HepG2 (cell line): ENCODE data around the gene SLC29A3. TPM values are rescaled to one million over a fixed set of nuclear protein-coding genes. Genes with fewer than 3 reads are reported as not detected.
A peak's percentile ranks its signal among the peaks of the same experiment; 100 is the strongest.

ENCODE experiments used
- ADNP ChIP-seq: sonication (generic); formaldehyde crosslinking; IDR thresholded peaks from 2 replicates; pipeline ENCODE4 v1.4.0; 2020; ENCODE audit warnings: missing genetic modification reagents
- CEBPG ChIP-seq: IDR thresholded peaks from 2 replicates; pipeline ENCODE4 v1.6.1; 2016
- DMAP1 ChIP-seq: IDR thresholded peaks from 2 replicates; pipeline ENCODE4 v1.6.1; 2016
- ETV5 ChIP-seq: IDR thresholded peaks from 2 replicates; pipeline ENCODE4 v1.6.1; 2018; ENCODE audit warnings: missing biosample characterization, missing genetic modification reagents, inconsistent platforms, borderline replicate concordance
- FOXJ3 ChIP-seq: sonication (generic); formaldehyde crosslinking; IDR thresholded peaks from 2 replicates; pipeline ENCODE4 v1.4.0; 2020; ENCODE audit warnings: missing genetic modification reagents, mild to moderate bottlenecking, borderline replicate concordance
- FOXO1 ChIP-seq: sonication (generic); formaldehyde crosslinking; IDR thresholded peaks from 2 replicates; pipeline ENCODE4 v1.4.0; 2020; ENCODE audit warnings: missing genetic modification reagents
- HMG20A ChIP-seq: IDR thresholded peaks from 2 replicates; pipeline ENCODE4 v1.6.1; 2016; ENCODE audit warnings: borderline replicate concordance
- KMT2A ChIP-seq: sonication (generic); formaldehyde crosslinking; IDR thresholded peaks from 2 replicates; pipeline ENCODE4 v1.4.0; 2020; ENCODE audit warnings: missing genetic modification reagents
- MAFG ChIP-seq: sonication (generic); formaldehyde crosslinking; IDR thresholded peaks from 2 replicates; pipeline ENCODE4 v1.5.1; 2020; ENCODE audit warnings: mild to moderate bottlenecking, missing genetic modification reagents
- MIER2 ChIP-seq: IDR thresholded peaks from 2 replicates; pipeline ENCODE4 v1.6.1; 2016; ENCODE audit warnings: missing biosample characterization, missing genetic modification reagents
- REPIN1 ChIP-seq: sonication (generic); formaldehyde crosslinking; IDR thresholded peaks from 2 replicates; pipeline ENCODE4 v1.8.0; 2022; ENCODE audit warnings: missing genetic modification reagents, low read depth, mild to moderate bottlenecking, borderline replicate concordance
- SP1 ChIP-seq, 2 experiments: fragments of 450-650 bp in 1 of 2; sonication (generic) in 1 of 2; formaldehyde crosslinking in 1 of 2; IDR thresholded peaks; 2 replicates each; pipeline versions ENCODE4 v1.4.0 to v1.6.1; 2016 to 2020; ENCODE audit warnings: missing genetic modification reagents in 1 of 2
- TEAD2 ChIP-seq: sonication (generic); formaldehyde crosslinking; IDR thresholded peaks from 2 replicates; pipeline ENCODE4 v1.9.0; 2021; ENCODE audit warnings: missing genetic modification reagents
- YEATS4 ChIP-seq: sonication (generic); formaldehyde crosslinking; IDR thresholded peaks from 2 replicates; pipeline ENCODE4 v1.4.0; 2020; ENCODE audit warnings: missing genetic modification reagents, borderline replicate concordance
- ZFP36 ChIP-seq: fragments of 150-350 bp; IDR thresholded peaks from 2 replicates; pipeline ENCODE4 v1.6.1; 2018; ENCODE audit warnings: borderline replicate concordance, low read length, low read depth; ENCODE audit not compliant: partially characterized antibody
- ZFP37 ChIP-seq: sonication (generic); formaldehyde crosslinking; IDR thresholded peaks from 2 replicates; pipeline ENCODE4 v1.4.0; 2020; ENCODE audit warnings: missing genetic modification reagents, borderline replicate concordance
- ZMYM4 ChIP-seq: sonication (generic); formaldehyde crosslinking; IDR thresholded peaks from 2 replicates; pipeline ENCODE4 v1.8.1; 2023; ENCODE audit warnings: mild to moderate bottlenecking, missing genetic modification reagents
- ZNF205 ChIP-seq: IDR thresholded peaks from 2 replicates; pipeline ENCODE4 v1.6.1; 2018; ENCODE audit warnings: missing biosample characterization, missing genetic modification reagents
- ZNF207 ChIP-seq: fragments of 450-650 bp; IDR thresholded peaks from 2 replicates; pipeline ENCODE4 v1.6.1; 2016; ENCODE audit warnings: antibody characterized with exemption, borderline replicate concordance
- ZNF343 ChIP-seq: sonication (generic); formaldehyde crosslinking; IDR thresholded peaks from 2 replicates; pipeline ENCODE4 v1.4.0; 2020; ENCODE audit warnings: mild to moderate bottlenecking, missing genetic modification reagents
- ZNF350 ChIP-seq: sonication (generic); formaldehyde crosslinking; IDR thresholded peaks from 2 replicates; pipeline ENCODE4 v1.4.0; 2020; ENCODE audit warnings: mild to moderate bottlenecking, low read depth, missing genetic modification reagents, borderline replicate concordance
- ZNF501 ChIP-seq: sonication (generic); formaldehyde crosslinking; IDR thresholded peaks from 2 replicates; pipeline ENCODE4 v1.5.1; 2020; ENCODE audit warnings: mild to moderate bottlenecking, moderate library complexity, missing genetic modification reagents
- ZNF747 ChIP-seq: sonication (generic); formaldehyde crosslinking; IDR thresholded peaks from 2 replicates; pipeline ENCODE4 v1.8.1; 2023; ENCODE audit warnings: missing genetic modification reagents, mild to moderate bottlenecking, borderline replicate concordance
- ZNF776 ChIP-seq: sonication (generic); formaldehyde crosslinking; IDR thresholded peaks from 2 replicates; pipeline ENCODE4 v1.4.0; 2020; ENCODE audit warnings: mild to moderate bottlenecking, missing genetic modification reagents
- polyA plus RNA-seq, 8 experiments: library from polyadenylated mRNA; depleted of rRNA in 3 of 8; stranded (reverse) in 7 of 8; unstranded in 1 of 8; fragments of >200 nt; fragmentation: Illumina TruSeq in 4 of 8; extraction: Trizol in 4 of 8; gene quantifications; 2 replicates each; pipeline versions ENCODE4 v1.2.1 to v1.2.3, GENCODE V29; 2011 to 2016; ENCODE audit warnings: low read depth in 4 of 8, missing spikeins in 1 of 8, mixed read lengths in 1 of 8; ENCODE audit not compliant: insufficient read depth in 1 of 8
- total RNA-seq, 5 experiments: library from RNA; depleted of rRNA; stranded (reverse); fragments of >200 nt; fragmentation: Illumina TruSeq; extraction: Trizol; gene quantifications; 2 replicates each; pipeline ENCODE4 v1.2.3, GENCODE V29; 2016; ENCODE audit warnings: low read depth in 1 of 5
- TF ChIP-seq, protein P1 (sequence below): IDR thresholded peaks from 2 replicates; pipeline ENCODE4 v1.6.1; 2012; ENCODE audit warnings: inconsistent platforms
- TF ChIP-seq, protein P2 (sequence below), 2 experiments: IDR thresholded peaks; 2 replicates each; pipeline ENCODE4 v1.6.1; 2011 to 2012; ENCODE audit warnings: low read length in 2 of 2, borderline replicate concordance in 1 of 2, low read depth in 1 of 2, mild to moderate bottlenecking in 1 of 2, moderate library complexity in 1 of 2
- TF ChIP-seq, protein P3 (sequence below): sonication (generic); formaldehyde crosslinking; IDR thresholded peaks from 2 replicates; pipeline ENCODE4 v1.5.0; 2020; ENCODE audit warnings: mild to moderate bottlenecking, missing genetic modification reagents

Gene SLC29A3
- total and polyA plus RNA-seq, 2 of the 13 experiments (the other 11 are each of a cell fraction or from before 2014, with no cell fraction given), result 8.6 to 11.8 TPM

DNA sequence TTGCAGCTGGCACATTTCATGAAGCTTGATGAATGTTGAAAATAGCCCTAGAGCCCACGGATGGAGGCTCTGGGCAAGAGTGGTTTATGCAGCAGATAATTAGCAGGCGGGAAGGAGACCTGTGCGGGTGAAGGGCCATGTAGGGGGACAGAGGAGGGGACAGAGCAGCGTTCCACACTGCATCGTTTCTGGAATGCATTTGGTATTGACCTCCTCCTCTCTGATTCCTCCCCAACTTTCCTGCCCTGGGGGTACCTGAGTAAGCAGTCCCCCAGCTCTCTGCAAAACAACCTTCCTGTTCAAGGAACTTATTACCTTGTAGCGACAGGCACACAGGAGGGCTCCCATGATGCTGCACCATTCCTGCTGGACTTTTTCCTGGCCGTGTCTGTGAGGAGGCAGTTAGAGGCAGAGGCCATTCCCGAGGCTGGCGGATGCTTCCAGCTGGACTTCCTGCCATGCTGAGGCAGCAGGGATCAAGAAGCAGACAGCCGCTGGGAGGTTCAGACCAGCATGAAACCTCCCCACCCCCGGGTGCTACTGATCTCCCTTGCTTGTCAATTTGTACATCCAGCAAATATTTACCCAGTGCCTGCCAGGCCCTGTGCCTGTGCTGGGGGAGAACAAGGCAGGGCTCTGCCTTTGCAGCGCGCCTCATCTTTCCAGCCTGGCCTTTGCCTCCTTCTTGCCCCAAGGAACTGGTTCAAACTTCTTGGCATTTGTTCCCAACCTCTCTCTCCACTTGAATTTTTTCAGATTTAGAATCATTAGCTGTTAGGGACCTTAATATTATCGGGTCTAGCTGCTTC is 28.7 kb downstream of the SLC29A3 start (continued):
- TF ChIP-seq KMT2A (peak; percentile 58; the same call in 1 of the 2 replicates), ZNF747 (CRISPR knock-in tag) (0 out of 2 replicates have a peak, but pooled peaks have one; percentile 56), FOXJ3 (CRISPR knock-in tag) (peak; percentile 78; the same call in 1 of the 2 replicates), ZNF350 (CRISPR knock-in tag) (peak; percentile 82; the same call in 1 of the 2 replicates), MIER2 (CRISPR knock-in tag) (0 out of 2 replicates have a peak, but pooled peaks have one; percentile 64), MAFG (CRISPR knock-in tag) (no peak), ZNF343 (peak; percentile 85; the same call in 1 of the 2 replicates), ETV5 (CRISPR knock-in tag) (peak; percentile 95), SP1 (IDR thresholded peaks at IDR 0.05) (no peak), SP1 (CRISPR knock-in tag; IDR thresholded peaks at IDR 0.05) (no peak), ZFP36 (no peak), ZNF501 (peak; percentile 40; the same call in 1 of the 2 replicates), YEATS4 (peak; percentile 72), DMAP1 (CRISPR knock-in tag) (peak; percentile 84; the same call in 1 of the 2 replicates), CEBPG (peak; percentile 56), FOXO1 (CRISPR knock-in tag) (peak; percentile 79), ZFP37 (peak; percentile 65; the same call in 1 of the 2 replicates), ZNF776 (CRISPR knock-in tag) (no peak), TEAD2 (CRISPR knock-in tag) (no peak), ADNP (peak; percentile 44; the same call in 1 of the 2 replicates), ZNF205 (CRISPR knock-in tag) (peak; percentile 60; the same call in 1 of the 2 replicates), ZNF207 (no peak), ZMYM4 (CRISPR knock-in tag) (peak; percentile 69), REPIN1 (CRISPR knock-in tag) (no peak), HMG20A (peak; percentile 66; the same call in 1 of the 2 replicates)
- TF ChIP-seq, protein P1, sequence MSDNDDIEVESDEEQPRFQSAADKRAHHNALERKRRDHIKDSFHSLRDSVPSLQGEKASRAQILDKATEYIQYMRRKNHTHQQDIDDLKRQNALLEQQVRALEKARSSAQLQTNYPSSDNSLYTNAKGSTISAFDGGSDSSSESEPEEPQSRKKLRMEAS, result peak; percentile 65
- TF ChIP-seq, protein P2, sequence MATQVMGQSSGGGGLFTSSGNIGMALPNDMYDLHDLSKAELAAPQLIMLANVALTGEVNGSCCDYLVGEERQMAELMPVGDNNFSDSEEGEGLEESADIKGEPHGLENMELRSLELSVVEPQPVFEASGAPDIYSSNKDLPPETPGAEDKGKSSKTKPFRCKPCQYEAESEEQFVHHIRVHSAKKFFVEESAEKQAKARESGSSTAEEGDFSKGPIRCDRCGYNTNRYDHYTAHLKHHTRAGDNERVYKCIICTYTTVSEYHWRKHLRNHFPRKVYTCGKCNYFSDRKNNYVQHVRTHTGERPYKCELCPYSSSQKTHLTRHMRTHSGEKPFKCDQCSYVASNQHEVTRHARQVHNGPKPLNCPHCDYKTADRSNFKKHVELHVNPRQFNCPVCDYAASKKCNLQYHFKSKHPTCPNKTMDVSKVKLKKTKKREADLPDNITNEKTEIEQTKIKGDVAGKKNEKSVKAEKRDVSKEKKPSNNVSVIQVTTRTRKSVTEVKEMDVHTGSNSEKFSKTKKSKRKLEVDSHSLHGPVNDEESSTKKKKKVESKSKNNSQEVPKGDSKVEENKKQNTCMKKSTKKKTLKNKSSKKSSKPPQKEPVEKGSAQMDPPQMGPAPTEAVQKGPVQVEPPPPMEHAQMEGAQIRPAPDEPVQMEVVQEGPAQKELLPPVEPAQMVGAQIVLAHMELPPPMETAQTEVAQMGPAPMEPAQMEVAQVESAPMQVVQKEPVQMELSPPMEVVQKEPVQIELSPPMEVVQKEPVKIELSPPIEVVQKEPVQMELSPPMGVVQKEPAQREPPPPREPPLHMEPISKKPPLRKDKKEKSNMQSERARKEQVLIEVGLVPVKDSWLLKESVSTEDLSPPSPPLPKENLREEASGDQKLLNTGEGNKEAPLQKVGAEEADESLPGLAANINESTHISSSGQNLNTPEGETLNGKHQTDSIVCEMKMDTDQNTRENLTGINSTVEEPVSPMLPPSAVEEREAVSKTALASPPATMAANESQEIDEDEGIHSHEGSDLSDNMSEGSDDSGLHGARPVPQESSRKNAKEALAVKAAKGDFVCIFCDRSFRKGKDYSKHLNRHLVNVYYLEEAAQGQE (IDR thresholded peaks at IDR 0.05; ENCODE audit: borderline replicate concordance in 1 of 2, low read depth in 1 of 2, low read length in 2 of 2), result no peak
- TF ChIP-seq, protein P3, sequence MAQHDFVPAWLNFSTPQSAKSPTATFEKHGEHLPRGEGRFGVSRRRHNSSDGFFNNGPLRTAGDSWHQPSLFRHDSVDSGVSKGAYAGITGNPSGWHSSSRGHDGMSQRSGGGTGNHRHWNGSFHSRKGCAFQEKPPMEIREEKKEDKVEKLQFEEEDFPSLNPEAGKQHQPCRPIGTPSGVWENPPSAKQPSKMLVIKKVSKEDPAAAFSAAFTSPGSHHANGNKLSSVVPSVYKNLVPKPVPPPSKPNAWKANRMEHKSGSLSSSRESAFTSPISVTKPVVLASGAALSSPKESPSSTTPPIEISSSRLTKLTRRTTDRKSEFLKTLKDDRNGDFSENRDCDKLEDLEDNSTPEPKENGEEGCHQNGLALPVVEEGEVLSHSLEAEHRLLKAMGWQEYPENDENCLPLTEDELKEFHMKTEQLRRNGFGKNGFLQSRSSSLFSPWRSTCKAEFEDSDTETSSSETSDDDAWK (CRISPR knock-in tag), result no peak
